Amniotic stem cell (primary cell): ENCODE data around the gene SUCLA2.
"Not testable (repeated sequence)": the region's sequence is repeated elsewhere in the genome, so short reads cannot be mapped to it uniquely, and the experiment has no call there.

Source experiments
- DNase-seq: peaks from one replicate; lab custom pipeline; 2025; lab: John Stamatoyannopoulos, UW

Gene SUCLA2

DNA sequence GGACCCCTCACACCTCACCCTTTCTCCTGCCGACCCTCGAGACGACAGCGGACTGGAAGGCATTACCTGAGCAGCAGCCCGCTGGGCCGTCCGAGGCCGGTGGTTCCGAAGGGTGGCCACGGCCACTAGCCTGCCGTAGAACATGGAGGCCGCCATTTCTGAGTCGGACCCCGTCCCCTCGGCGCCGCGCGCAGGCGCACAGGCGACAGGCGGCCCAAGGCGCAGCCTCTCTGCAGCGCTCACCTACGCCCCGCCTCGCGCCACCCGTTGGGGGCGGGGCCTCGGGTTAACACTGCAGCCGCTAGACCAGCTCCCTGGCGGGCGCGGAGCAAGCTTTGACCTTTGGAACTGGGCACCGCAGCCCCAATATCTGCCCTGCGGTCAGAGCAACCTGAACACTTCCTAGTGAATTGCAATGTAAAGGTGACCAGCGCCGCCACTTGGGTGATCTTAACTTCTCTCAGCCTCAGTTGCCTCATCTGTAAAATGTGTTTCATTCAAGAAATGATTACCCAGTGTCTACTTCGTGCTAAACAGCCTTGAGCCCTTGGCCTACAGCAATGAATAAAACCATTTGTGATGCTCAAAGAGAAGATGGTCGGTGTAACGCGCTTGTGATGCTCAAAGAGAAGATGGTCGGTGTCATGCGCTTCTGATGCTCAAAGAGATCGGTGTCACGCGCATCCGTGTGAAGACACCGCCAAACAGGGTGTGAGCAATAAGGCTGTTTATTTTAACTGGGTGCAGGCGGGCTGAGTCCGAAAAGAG is at the start of gene SUCLA2:
TSS of gene SUCLA2 (minus strand) at position 160 of the 768 bp plus-strand sequence. CDS start at position 156, 4 bp downstream.
- DNase-seq: peak; percentile 58

DNA sequence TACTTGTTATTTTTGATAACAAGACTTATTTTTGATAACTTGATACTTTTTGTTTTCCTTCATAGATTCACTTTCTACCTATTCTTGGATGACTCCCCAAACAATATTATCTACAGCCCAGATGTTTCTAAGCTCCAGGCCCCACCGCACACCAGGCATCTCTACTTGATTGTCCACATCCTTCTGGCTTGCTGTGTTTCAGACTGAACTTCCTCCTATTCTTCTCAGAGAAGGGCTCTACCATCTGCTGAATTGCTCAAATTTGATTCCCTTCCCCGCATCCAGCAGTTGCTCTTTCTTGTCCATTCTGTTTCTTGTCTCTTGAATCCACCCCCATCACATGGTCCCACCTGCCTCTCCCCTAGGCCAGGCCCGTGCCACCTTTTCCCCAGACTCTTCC is 49.5 kb upstream of the SUCLA2 start:
- no peak for DNase-seq

DNA sequence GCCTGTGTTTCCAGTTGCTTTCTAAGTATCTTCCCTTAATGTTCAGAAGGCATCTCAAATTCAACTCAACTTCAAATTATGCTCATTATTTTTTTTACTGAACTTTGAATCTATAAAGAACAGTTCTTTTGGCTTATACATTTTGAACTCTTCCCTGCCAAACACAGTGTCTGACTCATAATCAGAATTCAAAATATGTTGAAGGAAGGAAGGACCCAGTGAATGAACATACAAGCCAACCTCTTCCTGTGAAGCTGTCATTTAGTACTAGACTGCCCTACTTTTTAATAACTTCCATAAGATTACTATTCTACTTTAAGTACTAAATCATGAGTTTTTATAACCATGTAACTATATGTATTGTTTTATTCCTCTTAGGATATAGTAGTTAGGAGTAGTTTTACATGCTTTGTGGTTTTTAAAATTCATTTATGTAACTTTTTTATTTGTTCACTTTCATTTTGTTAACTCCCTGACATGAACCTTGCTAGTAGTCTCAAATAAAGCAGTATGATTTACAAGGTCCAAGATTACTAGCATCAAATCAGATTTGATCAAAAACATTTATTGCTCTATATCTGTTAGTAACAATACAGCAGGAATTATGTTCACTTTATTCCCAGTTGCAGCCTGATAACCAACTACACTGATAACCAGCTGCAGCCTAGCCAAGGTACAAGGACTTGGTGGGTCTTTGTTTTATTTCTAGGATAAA is 42.9 kb upstream of the SUCLA2 start:
- DNase-seq: no peak

DNA sequence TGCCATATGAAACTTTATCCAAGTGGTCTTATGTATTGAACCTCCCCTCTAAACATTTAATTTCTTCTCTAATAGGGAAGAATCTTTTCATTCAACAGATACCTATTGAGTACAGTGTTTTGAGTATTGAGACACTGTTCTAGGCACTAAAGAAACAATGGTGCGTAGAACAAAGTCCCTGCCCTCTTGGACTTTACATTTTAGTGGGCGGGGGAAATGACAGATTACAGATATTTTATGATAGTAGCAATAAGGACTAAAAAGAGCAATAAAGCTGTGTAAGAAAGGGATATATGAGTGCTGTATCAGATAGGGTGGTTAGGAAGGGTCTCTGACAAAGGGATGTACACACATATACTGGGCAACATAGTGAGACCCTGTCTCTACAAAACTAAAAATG is 41.8 kb upstream of the SUCLA2 start:
- DNase-seq: no peak

DNA sequence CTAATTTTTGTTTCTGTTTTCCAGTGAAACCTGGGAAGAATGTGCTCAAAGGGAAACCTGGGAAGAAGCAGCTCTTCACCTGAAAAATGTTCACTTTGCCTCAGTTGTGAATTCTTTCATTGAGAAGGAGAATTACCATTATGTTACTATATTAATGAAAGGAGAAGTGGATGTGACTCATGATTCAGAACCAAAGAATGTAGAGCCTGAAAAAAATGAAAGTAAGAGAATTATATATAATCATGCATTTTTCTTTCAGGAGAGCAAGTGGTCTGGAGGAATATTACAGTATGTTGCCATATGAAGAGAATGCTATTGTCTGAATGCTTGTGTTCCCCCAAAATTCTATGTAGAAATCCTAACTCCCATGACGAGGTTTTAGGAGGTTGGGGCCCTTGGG is 39.8 kb upstream of the SUCLA2 start:
- no peak for DNase-seq

DNA sequence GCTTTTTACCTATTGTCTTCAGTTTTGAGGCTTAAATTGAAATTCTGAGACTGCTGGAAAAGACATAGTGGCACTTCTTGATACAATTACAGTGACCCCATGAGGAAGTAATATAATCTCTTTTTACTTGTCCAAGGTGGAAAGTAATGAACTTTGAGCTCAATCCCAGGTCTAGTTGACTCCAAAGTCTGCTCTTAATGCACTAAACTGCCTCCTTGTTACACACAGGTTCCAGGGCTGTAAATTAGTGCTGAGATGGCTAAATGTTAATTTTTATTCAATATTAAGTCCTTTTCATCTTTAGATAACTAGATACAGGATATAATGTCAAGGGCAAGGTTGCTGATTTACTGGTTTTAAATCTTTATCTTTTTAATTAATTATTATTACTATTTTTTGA is 39.0 kb upstream of the SUCLA2 start:
- no peak for DNase-seq

DNA sequence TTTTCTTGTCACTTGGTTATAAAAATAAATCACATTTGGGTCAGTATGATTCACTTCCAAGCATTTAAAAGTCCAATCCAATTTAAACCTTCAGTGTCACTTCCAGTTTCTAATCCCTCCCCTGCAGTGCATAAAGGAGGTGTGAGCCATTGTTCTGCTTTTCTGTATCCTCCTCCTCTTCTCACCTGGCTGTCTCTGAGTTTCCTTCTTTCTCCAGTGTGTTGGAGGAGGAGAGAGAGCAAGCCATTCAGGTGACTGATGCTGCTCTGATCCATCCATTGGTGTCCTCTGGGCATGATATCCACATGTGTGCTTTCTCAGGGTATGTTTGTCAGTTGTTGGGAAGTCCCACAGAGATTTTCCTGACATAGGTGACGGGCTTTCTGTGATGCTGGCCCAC is 37.7 kb upstream of the SUCLA2 start:
- no peak for DNase-seq

DNA sequence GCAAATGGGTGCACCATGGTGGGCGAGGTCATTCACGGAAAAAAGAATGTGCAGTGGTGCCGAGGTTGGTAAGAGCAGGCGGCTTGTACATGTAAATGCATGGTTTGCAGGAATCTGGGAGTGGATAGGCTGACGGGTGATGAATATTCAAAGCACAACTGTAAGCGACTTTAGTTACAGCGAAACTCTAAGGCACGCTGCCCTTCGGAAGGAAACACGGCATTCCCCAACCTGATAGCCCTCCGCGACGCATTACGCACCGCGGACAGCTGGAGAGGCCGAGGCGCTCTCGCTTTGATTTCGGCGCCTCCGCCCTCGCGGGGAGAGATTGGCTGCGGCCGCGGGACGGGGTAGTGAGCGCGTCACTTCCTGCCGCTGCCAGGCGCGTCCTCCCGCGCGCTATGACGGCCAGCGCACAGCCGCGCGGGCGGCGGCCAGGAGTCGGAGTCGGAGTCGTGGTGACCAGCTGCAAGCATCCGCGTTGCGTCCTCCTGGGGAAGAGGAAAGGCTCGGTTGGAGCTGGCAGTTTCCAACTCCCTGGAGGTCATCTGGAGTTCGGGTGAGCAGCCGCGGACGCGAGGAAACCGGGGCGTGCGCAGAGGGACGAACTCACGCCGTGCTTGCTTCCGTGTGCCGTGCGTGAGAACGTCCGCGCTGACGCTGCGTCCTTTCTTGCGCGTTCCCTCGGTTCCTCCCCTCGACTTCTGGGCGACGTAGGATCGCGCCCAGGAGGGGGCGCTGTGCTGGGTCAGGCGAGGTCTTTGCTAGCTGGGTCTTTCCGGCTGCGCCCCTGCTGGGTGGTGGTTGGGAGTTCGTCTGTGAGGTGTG is 36.5 kb upstream of the SUCLA2 start, which contains the start of gene NUDT15:
TSS of gene NUDT15 (plus strand) at position 381 of the 828 bp plus-strand sequence. CDS start at position 402, 21 bp downstream.
- peak; percentile 95 for DNase-seq

DNA sequence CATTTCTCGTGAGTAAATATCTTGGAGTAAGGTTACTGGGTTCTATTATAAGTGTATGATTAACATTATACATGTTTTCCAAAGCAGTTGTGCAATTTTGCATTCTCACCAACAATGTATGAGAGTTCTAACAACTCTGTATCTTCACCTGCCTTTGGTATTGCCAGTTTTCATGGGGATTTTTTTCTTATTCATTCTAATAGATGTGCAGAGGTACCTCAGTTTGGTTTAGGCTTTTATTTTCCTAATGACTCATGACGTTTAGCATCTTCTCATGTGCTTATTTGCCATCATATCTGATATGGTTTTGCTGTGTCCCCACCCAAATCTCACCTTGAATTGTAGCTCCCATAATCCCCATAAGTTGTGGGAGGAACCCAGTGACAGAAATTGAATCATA is 28.8 kb upstream of the SUCLA2 start:
- DNase-seq: no peak

DNA sequence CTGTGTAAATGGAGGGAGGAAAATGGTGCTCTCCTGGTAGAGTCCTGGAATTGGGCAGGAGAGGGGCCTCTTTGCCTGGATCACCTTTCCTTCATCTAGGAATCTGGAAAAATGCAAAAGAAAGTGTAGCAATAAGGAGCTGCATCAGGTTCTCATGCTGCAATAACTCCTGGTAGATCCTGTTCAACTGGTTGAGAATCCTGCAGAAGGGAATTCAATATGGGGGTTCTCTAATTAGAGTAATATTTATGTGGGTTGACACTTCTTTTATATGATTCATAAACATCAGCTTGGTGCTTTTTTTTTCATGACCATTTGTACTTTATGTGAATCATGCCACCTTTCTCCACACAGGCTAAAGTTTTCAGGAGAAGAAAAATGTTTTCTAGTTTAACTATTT is 27.0 kb upstream of the SUCLA2 start:
- no peak for DNase-seq

DNA sequence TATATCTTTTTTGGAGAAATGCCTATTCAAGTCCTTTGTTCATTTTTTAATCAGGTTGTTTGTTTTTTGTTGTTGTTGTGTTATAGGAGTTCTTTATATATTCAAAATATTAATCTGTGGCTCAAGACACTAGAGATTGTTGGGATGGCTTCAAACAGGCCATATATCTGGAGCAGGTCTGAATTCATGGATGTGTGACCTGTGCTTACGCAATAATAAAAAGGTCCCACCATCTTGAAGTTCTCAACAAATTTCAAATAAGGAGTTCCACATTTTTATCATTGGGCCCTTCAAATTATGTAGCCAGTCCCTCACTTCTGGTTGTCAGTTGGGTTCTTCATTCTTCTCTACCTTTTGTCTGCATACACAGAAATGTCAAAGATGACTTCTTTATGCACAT is 18.7 kb upstream of the SUCLA2 start:
- no peak for DNase-seq

DNA sequence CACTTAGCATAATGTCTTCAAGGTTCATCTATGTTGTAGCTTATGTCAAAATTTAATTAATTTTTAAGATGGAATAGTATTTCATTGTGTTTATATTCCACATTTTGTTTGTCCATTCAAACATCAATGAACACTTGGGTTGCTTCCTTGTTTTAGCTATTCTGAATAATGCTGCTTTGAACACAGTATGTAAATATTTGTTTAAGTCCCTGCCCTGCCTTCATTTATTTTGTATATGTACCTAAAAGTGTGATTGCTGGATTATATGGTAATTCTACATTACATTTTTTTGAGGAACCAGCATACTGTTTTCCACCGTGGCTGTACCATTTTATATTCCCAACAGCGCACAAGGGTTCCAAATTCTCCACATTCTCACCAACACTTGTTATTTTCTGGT is 17.6 kb upstream of the SUCLA2 start:
- no peak for DNase-seq

DNA sequence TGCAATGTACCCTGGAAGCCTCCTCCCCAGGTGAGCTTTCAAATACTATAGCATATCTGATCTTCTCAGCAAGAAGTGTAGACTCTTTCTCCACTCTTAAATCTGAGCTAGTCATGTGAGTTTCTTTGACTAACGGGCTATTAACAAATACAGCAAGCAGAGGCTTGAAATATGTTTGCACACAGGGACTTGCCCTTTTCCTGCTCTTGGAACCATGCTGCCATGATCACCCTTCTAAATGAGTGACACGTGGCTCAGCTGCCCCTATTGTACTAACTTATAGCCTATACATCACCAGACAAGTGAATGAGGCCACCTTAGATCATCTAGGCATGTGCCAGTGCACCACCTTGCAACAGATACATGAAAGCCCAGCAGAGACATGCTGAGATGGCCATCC is 13.3 kb upstream of the SUCLA2 start:
- DNase-seq: no peak

DNA sequence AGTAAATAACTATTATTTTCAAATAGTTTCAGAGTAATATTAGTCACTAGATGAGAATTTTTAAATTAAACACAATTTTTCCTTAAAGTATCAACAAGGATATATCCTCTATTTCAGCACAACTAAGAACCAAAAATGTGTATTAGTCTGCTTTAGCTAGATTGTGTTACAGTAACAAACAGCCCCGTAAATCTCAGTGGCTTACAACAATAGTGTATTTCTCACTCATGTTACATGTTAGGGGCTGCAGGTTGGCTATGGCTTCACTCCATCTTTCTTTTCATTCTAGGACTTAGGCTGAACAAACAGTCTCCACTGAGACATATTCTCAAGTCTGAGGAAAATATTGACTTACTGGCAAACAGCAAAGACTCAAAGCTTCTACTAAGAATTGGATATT is 11.6 kb upstream of the SUCLA2 start:
- DNase-seq: no peak

DNA sequence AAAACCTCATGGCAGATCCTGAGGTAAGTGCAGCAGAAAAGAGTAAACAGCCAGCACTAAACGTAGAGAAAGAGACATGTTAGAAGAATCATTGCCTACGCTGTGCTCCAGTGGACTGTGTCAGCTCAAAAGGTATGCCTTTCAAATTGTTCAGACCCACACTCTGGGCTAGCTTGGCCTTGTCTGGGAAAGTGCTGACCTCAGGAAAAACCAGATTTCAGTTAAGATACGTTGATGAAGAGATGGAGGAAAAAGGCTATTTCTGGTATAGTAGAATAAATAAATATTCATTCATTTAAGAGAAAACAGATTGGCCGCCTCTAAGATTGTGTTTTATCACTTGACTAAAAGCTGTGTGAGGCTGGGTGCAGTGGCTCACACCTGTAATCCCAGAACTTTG is 9.6 kb upstream of the SUCLA2 start:
- no peak for DNase-seq

DNA sequence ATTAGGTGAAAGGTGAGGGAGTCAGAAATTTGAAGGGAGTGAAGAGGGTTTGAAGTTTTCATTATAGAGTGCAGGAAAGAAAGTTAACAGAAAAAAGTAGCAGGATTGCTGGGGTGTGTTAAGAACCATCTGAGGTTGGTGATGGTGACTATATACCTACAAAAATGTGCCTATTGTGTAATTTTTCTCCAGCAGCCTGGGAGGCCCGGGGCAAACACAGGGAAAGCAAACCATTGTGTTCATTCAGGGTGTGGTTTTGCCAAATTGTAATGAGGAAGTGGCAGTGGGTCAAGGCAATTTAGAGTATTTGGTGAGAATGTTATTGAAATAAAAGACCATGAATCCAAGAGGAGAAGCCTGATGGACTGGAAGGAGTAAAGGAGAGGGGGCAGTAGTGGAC is 8.2 kb upstream of the SUCLA2 start:
- no peak for DNase-seq

DNA sequence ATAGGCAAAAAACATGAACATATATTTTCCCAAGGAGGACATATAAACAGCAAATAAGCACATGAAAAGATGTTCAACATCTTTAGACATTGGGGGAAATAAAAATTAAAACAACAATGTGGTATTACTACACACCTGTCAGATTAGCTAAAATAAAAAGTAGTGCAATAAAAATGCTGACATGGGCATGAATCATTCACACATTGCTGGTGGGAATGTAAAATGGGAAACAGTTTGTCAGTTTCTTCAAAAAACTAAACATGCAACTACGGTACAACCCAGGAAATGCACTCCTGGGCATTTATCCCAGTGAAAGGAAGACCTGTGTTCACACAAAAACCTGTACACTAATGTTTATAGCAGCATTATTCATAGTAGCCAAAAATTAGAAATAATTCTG is 5.3 kb upstream of the SUCLA2 start:
- DNase-seq: no peak

DNA sequence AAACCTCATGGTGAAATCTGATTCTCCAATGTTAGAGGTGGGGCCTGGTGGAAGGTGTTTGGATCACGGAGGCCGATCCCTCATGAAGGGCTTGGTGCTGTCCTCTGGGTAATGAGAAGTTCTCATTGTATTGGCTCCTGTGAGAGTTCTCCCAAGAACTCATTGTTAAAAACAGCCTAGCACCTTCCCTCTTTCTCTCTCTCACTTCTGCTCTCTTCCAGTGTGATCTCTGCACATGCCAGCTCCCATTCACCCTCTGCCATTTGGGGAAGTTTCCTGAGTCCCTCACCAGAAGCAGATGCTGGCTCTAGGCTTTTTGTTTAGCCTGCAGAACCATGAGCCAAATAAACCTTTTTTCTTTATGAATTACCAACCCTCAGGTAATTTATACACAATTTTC is 3.1 kb upstream of the SUCLA2 start:
- DNase-seq: no peak

DNA sequence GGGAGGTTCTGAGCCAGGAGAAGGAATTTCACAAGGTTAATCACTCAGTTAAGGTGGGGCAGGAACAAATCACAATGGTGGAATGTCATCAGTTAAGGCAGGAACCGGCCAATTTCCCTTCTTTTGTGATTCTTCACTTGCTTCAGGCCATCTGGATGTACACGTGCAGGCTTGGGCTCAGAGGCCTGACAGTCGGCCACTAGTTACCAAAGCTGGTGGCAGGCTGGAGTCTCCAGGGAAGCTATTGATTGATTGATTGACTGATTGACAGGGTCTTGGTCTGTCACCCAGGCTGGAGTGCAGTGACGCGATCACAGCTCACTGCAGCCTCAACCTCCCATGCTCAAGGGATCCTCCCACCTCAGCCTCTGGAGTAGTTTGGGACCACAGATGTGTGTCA is 926 bp upstream of the SUCLA2 start:
- DNase-seq: not testable (repeated sequence)

DNA sequence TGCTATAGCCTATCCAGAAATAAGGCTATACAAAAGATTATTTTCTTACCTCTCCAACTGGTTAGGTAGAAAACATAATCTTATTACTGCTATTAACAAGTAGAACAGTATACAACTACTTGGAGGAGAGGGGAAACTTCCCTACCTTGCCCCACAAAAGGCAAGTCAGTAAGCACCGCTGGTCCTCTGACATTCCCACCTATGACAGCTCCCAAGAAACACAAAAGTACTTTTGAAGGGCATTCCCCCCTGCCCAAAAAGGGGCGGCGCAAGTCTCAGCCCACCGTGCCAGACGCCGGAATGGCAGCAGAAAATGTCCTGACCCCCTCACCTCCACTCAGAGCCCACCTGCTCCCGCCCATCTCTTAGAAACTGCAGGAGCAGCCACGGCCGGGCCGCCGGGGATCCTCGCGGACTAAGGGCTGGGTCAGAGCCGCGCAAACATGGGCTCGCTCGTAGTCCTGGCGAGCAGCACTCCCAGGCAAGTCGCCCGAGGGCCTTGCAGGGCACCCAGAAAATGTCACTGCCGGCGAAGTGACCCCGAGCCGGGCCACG is 437 bp downstream of the SUCLA2 start:
- DNase-seq: no peak

DNA sequence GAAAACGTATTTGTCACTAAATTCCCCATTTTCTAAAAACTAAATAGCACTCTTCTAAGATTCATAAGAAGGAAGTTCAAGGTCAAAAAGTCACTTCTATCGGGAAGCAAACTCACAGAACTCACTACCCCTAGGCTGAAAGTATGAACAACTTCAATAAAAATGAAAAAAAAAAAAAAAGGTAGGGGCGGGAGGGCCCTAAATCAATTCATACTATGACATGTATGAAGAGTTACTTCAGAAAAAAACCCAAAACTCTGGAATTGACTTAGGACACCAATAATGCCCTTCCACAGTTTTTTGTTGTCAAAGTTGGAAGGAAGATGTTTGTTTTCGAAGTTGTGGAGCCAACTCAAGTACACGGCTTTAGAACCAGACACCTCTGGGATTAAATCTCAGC is 1.1 kb downstream of the SUCLA2 start:
- DNase-seq: no peak

DNA sequence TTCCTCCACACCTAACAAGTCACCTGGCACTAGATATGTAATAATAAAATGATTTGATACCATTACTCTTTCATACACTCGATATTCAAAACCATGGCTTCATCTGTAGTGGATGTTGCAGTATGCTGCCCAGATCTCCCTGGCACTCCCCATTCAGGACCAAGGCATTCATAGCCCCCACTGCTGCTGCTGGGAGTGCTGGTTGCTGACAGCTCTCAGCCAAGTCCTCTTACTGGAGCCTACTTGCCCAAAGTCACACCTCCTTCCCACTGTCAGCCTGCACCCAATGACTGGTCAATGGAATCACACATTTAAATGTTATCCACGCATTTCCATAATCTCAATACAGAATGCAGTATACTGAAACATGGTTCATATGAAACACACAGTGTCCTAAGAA is 3.7 kb downstream of the SUCLA2 start:
- no peak for DNase-seq
